DOHH2 (cell line): ENCODE results near the gene F10.

ENCODE experiments used
- H3F3A ChIP-seq: fragments of 200-600 bp; sonication (generic), shearing (Covaris generic); 2 replicates; pipeline ENCODE4 v1.6.0; 2016; ENCODE audit warnings: antibody characterized with exemption, mild to moderate bottlenecking; ENCODE audit not compliant: control insufficient read depth, insufficient read depth
- H3K27ac ChIP-seq: fragments of 200-600 bp; sonication (generic); 2 replicates; pipeline ENCODE4 v1.5.1; 2014; ENCODE audit warnings: low read depth, mild to moderate bottlenecking, low read length, moderate library complexity
- H3K27me3 ChIP-seq: fragments of 200-600 bp; sonication (generic); 2 replicates; pipeline ENCODE4 v1.6.1; 2014; ENCODE audit warnings: mild to moderate bottlenecking, low read length, mixed read lengths; ENCODE audit not compliant: control insufficient read depth
- H3K36me3 ChIP-seq: fragments of 200-600 bp; sonication (generic); 2 replicates; pipeline ENCODE4 v1.6.1; 2014; ENCODE audit warnings: mild to moderate bottlenecking, low read length, moderate library complexity, mixed read lengths; ENCODE audit not compliant: control insufficient read depth
- H3K4me1 ChIP-seq: fragments of 200-600 bp; sonication (generic); 2 replicates; pipeline ENCODE4 v1.6.1; 2014; ENCODE audit warnings: mild to moderate bottlenecking, low read length, mixed read lengths; ENCODE audit not compliant: control insufficient read depth
- H3K4me2 ChIP-seq: fragments of 200-600 bp; sonication (generic); 2 replicates; pipeline ENCODE4 v1.6.0; 2014; ENCODE audit warnings: mild to moderate bottlenecking, low read length, moderate library complexity
- H3K4me3 ChIP-seq: fragments of 200-600 bp; sonication (generic); 2 replicates; pipeline ENCODE4 v1.5.1; 2014; ENCODE audit warnings: mild to moderate bottlenecking, low read length, mixed read lengths
- H3K79me2 ChIP-seq: fragments of 200-600 bp; sonication (generic); 2 replicates; pipeline ENCODE4 v1.6.1; 2014; ENCODE audit warnings: mild to moderate bottlenecking, low read length, mixed read lengths; ENCODE audit not compliant: control insufficient read depth
- H3K9me2 ChIP-seq: fragments of 200-600 bp; sonication (generic); replicated peaks from 2 replicates; pipeline ENCODE4 v1.6.1; 2014; ENCODE audit warnings: mild to moderate bottlenecking, low read length, mixed read lengths; ENCODE audit not compliant: control insufficient read depth
- H3K9me3 ChIP-seq: fragments of 200-600 bp; sonication (generic); 2 replicates; pipeline ENCODE4 v1.6.1; 2014; ENCODE audit warnings: antibody characterized with exemption, low read length, mixed read lengths; ENCODE audit not compliant: control insufficient read depth, insufficient read depth
- H4K20me1 ChIP-seq: fragments of 200-600 bp; sonication (generic); 2 replicates; pipeline ENCODE4 v1.6.0; 2014; ENCODE audit warnings: low read depth, mild to moderate bottlenecking, antibody characterized with exemption, low read length, moderate library complexity; ENCODE audit not compliant: control insufficient read depth, insufficient read depth
- CTCF ChIP-seq: fragments of 200-600 bp; sonication (generic); IDR thresholded peaks from one replicate; pipeline ENCODE4 v1.5.1; 2014; ENCODE audit warnings: antibody characterized with exemption, mild to moderate bottlenecking, low read depth, low read length; ENCODE audit not compliant: poor library complexity, severe bottlenecking
- EZH2phosphoT487 ChIP-seq: fragments of 200-600 bp; sonication (generic); IDR thresholded peaks from 2 replicates; pipeline ENCODE4 v1.6.1; 2017; ENCODE audit warnings: borderline replicate concordance, mild to moderate bottlenecking, antibody characterized with exemption, low read length, moderate library complexity, mixed read lengths

Gene F10

GRCh38 chr13:113178070-113178895 lies 55.7 kb downstream of the F10 start:
- Histone ChIP-seq H4K20me1 (no peaks in the 10 kb centered on the region), H3K79me2 (no peaks in the 10 kb centered on the region), H3K4me3 (no peak overlapping the region), H3K27me3 (no peaks in the 10 kb centered on the region), H3K9me3 (no peaks in the 10 kb centered on the region), H3F3A (no peaks in the 10 kb centered on the region), H3K4me1 (no peaks in the 10 kb centered on the region), H3K4me2 (no peak overlapping the region), H3K27ac (no peak overlapping the region), H3K9me2 (no peaks in the 10 kb centered on the region), H3K36me3 (peaks cover 80% of the 10 kb centered on the region)
- TF ChIP-seq CTCF (no peak), EZH2phosphoT487 (no peak)

- no peak overlapping the region for H3K27ac ChIP-seq
- H3K4me3 ChIP-seq, result no peak overlapping the region
- no peaks in the 10 kb centered on the region for H3F3A ChIP-seq
- TF ChIP-seq EZH2phosphoT487 (no peak), CTCF (no peak)
- H4K20me1 ChIP-seq, result no peaks in the 10 kb centered on the region
- H3K4me2 ChIP-seq, result no peak overlapping the region
- H3K9me3 ChIP-seq, result no peaks in the 10 kb centered on the region
- H3K4me1 ChIP-seq, result no peaks in the 10 kb centered on the region
- H3K9me2 ChIP-seq, result no peaks in the 10 kb centered on the region
- peaks cover 85% of the 10 kb centered on the region for H3K36me3 ChIP-seq
- H3K79me2 ChIP-seq, result no peaks in the 10 kb centered on the region
- H3K27me3 ChIP-seq, result no peaks in the 10 kb centered on the region
These were observed 56.2 kb downstream of the F10 start for GRCh38 chr13:113178896-113179167.

GRCh38 chr13:113179374-113180230 lies 57.0 kb downstream of the F10 start:
- Histone ChIP-seq H3K79me2 (no peaks in the 10 kb centered on the region), H3K36me3 (peaks cover 89% of the 10 kb centered on the region), H4K20me1 (no peaks in the 10 kb centered on the region), H3K9me2 (no peaks in the 10 kb centered on the region), H3K4me2 (no peak overlapping the region), H3K27ac (no peak overlapping the region), H3K4me1 (no peaks in the 10 kb centered on the region), H3K4me3 (no peak overlapping the region), H3K9me3 (no peaks in the 10 kb centered on the region), H3F3A (no peaks in the 10 kb centered on the region), H3K27me3 (no peaks in the 10 kb centered on the region)
- TF ChIP-seq EZH2phosphoT487, result no peak
- TF ChIP-seq CTCF, result no peak
